Stimulated activated CD8-positive, alpha-beta memory T cell treated with anti-CD3 and anti-CD28 coated beads, Interleukin-12 subunit alpha, Interleukin-12 subunit beta, amount 100 ng/mL, for 1 hour (primary cell): Measurements from ENCODE around the gene IL36A.

ENCODE experiments used
- DNase-seq: peaks from one replicate; pipeline ENCODE4 v3.0.0-alpha.2; 2020; ENCODE audit warnings: low read depth

The IL36A gene, protein sequence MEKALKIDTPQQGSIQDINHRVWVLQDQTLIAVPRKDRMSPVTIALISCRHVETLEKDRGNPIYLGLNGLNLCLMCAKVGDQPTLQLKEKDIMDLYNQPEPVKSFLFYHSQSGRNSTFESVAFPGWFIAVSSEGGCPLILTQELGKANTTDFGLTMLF

DNA sequence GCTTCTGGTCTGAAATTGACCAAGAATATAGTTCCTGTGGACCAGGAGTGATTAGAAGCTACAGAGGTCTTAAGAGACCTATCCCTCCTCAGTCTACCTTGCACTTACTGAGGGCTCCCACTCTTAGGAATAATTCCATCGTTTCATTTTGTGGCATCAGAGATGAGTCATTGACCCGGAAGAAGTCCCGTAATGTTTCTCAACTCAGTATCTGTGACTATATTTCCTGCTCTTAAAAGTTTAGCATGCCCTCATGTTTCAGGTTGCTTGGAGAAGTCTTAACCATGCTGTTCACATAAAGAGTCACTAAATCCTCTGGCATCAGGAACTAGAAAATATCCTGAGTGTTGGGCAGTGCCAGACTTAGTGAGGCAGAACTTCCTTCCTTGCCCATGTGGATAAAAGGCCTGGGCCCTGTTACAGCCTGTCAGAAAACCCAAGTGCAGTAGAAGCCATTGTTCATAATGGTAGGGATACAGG is at the start of gene IL36A:
IL36A (plus strand) TSS at position 430 of the 480 bp plus-strand sequence. CDS start 413 bp downstream, outside the sequence.
- DNase-seq: no peak

DNA sequence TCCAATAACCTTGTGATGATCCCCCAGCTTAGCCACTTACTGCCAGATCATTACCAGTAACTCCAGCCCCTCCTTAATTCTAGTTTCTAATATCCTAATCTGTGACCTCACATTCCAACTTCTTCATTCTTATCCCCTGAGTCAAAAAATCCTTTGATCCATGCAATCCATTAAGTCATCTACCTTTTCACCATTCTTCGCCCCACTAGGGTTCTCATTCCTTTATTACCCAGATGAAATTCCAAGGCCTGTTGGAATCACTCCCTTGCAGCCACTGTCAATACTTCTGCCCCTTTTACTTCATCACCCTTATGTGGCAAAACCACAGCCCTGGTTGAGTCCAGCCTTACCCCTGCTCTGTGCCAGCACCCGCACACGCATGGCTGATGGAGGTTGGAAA is 47.7 kb upstream of the IL36A start:
- no peak for DNase-seq

DNA sequence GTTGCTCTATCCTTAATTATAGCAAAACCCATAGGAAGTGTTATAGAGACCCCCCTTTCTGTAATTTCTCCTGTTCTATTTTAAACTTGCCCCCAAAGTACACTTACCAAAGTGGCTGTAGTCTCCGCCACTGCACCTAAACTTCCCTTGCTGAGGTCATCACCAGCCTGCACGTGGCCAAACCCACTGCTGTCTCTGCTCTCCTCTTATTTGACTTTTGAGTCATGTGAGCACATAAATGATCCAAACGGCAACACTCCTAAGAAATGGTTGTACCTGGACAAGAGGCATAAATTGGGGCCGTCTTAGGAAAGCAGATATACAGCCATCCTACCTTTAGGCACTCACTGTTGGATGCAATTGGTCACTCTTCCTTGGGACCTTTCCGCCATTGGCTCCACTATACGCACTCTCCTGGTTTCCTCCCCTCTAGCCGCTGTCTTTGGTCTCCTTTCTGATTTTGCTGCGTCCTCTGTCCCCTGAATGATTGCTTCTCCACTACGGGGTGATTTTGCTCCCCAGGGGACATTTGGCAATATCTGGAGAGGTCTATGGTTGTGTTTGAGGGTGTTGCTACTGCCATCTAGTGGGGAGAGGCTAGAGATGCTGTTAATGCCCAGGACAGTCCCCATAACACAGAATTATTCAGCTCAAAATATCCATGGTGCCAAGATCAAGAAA is 46.7 kb upstream of the IL36A start:
- no peak for DNase-seq

DNA sequence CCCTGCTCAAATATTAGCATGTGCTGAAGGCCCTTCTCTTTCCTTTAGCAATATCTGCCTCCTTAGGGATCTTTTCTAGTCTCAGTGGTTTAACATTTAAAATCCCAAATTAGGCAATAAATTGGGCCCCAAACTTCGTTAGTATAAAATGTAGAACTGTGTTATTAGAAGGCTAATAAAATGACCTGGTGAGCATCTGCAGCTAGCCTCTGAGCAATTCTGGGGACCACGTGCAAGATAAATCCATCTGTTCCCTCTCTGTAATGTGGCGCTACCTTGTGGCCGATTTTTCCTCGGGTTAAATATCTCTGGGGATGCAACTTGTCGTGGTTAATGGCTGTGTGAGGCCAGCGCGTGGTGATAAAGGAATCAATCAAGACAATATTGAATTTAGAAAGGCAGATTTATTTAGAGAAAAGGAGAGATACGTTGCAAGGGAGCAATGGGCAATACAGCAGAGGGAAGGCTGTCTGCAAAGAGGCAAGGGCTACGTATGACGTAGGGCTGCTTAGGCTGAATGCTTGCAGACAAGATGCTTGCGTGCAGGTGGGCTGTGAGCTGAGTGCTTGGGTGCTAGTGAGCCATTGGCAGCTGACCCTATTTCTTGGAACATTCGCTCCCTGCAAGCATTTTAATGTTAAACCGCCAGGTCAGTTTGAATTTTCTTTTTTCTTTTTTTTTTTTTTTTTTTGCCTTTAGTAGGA is 46.0 kb upstream of the IL36A start:
- DNase-seq: no peak

DNA sequence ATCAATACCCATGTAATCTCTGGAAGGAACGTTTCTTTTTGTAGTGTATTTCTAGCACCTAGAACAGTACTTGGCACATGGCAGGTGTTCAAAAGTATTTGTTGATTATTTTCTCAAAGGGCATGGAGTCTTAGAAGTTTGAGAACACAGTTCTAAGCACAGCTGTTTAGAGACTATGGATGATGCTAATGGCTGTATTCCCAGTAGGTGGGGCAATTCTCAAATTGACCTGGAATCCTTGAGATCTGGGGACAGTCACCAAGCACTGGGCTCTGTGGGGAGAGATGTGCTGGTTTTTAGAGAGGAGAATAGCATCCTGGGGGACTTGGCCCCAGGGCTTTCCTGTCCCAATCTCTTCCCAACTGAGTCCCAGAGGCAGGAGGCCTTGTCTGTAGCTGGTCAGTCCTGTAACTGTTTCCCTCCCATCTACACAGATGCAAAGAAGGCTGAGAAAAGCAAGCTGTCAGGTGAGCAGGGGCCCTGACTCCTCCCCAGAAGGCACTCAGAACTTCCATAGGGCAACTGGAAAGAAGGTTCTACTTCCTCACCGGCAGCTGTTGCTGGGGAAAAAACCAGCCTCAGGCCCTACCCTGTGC is 44.9 kb upstream of the IL36A start:
- DNase-seq: no peak

DNA sequence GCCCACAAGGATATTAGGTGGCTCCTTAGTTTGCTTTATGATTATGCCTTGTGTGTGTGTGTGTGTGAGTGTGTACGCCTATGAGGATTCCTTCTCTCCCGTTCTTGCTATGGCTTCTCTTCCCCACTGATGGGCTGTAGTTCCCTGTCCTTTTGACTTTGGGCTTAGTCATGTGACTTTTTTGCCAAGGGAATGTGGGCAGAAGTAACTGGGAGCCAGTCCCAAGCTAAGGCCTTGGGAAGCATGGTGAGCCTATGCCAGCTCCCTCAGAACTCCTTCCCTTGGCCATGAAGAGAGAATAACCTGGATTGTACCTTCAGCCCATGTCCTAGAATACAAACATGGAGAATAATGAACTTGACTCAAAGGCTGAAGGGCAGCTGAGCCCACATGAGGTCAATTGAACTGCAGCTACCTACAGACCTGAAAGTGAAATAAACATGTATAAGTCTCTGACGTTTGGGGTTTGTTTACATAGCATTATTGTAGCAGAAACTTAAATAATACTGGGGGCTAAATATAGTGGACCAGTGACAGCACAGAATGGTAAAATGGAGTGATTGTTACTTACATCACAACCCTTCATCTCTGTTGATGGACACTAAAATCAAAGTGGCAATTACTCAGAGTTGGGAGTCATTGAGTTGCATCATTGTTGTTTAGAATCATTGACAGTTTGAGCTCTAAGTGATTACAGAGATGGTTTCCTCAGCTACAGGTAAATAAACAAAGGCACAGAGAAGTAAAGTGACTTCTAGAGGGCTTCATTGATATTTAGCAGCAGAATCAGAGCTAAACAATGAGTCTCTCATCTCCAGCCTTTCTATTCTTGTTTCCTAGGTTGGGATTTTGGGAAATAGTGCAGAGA is 42.7 kb upstream of the IL36A start:
- no peak for DNase-seq

DNA sequence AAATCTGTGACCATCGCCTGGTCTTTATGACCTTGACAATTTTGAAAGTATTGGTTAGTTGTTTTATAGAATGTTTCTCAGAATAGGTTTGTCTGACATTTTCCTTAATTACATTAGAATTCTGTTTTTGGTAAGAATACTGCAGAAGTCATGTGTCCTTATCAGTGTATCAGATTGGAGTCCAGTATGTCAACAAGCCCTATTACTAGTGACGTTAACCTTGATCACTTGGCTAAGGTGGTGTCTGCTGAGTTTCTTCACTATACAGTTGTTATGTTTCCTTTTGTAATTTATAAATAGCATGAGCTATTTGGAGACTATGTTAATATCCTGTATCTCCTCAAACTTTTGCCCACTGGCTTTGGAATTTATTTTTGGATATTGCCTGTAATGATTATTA is 38.2 kb upstream of the IL36A start:
- DNase-seq: no peak

DNA sequence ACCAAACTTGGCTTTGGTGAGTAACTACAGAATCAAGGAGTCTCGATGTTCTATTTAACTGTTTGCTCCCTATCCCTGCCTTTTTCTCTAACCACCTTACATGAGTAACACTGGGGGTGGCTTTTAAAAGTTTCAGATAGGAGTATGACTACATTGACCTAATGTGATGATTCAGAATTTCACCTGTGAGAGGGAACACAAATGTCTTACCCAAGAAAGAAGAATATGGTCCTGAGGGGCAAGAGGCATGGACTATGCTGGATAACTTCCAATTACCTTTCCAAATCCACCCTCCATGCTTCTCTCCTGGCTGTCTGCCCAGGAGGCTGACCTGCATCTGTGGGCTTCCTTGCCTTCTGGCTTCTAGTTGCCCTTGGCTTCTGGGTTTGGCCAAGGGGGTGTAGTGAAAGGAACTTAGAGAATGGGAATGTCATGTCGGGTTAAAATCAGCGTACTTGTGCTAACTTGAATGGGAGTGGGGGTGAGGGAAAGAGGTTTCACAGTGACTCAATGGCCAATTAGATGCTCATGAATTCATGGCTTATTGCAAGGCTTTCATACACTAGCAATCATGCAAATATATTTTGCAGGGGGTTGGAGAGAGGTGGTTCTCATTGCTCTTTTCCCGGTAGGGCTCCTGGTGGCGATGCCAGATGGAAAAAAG is 32.7 kb upstream of the IL36A start:
- no peak for DNase-seq

DNA sequence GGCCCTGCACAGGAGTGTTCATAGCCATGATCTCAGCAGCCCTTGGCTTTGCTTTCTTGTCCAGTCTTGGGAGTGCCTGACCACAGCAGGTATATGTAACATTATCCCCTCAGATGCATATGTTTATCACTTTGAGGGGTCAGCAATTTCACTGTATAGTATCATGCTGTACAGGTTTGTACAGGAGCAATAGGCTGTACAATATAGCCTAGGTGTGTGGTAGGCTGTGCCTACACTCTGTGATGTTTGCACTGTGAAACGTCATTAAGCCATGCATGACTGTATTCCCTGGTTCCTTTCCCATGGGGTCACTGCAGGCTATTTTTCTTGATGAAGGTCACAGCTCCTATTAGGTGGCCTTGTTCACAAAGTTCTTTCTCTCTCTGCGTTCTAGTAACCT is 32.1 kb upstream of the IL36A start:
- no peak for DNase-seq

DNA sequence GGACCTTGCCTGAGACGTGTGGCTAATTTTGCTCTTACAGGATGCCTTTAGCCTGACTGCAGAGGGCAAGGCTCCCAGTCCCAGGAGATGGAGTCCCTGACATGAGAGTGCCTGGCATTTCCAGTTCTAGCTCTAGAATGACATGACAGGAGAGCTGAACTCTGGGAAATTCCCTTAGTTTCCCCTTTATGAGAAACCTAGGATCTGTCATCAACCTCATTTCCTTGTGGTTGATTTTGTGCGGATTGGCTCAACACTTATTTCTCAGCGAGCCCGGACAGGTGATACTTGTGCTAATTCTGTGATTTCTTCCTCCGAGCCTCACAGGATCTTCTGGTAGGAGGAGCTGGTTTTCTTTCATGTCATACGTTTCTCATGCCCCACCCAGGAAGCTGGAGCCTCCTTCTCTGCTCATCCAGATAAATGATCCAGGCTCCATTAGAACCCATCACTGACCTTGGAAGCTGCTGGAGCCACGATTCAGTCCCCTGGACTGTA is 27.7 kb upstream of the IL36A start, which contains the start of gene IL36G:
IL36G (plus strand) TSS at position 448 of the 498 bp plus-strand sequence. CDS start 633 bp downstream, outside the sequence.
- DNase-seq: no peak

DNA sequence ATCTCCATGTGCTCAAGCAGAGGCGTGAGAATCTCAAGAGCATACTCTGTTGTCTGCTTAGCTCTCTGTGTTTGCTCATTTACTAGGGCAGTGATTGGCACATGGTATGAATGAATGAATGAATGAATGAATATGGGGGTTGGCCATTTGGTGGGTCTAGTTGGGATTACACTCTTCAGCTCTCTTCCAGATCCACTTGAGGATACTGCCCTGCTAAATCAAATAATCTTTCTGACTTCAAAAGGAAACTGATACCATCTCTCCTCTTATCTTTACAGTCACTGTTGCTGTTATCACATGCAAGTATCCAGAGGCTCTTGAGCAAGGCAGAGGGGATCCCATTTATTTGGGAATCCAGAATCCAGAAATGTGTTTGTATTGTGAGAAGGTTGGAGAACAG is 25.5 kb upstream of the IL36A start:
- no peak for DNase-seq

DNA sequence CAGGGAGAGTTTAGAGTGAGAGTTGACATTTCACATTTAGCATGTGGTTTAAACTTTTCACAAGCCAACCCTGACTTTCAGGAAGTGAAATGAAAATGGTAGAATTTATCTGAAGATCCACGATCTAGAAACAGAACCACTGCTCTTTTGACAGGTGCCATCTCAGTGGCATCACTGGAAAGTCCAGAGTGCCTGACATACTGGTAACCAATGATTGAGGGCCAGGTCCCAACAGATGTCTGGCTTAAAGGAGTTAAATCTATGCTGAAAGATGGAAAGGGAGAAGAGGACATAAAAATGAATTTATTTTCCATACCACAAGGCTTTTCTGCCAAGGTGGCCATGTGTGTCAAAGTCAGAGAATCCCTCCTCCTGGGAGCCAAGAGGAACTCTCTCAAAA is 24.7 kb upstream of the IL36A start:
- no peak for DNase-seq

DNA sequence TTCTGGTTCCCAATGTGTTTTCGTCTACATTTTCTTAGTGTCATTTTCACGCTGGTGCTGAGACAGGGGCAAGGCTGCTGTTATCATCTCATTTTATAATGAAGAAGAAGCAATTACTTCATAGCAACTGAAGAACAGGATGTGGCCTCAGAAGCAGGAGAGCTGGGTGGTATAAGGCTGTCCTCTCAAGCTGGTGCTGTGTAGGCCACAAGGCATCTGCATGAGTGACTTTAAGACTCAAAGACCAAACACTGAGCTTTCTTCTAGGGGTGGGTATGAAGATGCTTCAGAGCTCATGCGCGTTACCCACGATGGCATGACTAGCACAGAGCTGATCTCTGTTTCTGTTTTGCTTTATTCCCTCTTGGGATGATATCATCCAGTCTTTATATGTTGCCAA is 20.2 kb upstream of the IL36A start:
- DNase-seq: no peak

DNA sequence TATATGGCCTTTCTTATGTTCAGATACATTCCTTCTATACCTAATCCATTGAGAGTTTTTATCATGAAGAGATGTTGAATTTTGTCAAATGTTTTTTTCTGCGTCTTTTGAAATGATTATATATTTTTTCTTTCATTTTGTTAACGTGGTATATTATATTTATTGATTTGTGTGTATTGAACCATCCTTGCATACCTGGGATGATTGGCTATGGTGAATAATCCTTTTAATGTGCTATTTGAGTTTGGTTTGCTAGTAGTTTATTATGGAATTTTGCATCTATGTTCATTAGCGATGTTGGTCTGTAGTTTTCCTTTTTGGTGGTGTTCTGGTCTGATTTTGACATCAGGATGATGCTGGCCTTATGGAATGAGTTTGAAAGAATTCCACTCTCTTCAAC is 15.6 kb upstream of the IL36A start:
- DNase-seq: no peak

DNA sequence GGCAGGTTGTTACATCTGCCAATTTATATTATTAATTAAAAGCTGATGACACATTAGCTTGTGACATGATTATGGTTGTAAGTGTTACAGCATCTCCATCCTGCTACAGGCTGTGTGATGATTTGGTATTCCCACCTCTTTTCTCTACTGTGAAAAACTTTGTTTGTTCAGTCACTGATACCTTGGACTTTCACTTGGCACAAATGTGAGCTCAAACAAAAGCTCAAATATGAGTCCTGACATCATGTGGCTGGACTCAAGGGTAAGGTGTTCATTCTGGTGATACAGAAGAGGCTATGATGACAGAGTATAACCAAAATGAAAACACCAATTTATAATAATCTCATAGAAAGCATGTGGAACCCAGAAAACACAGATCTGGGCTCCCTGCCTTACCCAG is 11.4 kb upstream of the IL36A start:
- DNase-seq: no peak

DNA sequence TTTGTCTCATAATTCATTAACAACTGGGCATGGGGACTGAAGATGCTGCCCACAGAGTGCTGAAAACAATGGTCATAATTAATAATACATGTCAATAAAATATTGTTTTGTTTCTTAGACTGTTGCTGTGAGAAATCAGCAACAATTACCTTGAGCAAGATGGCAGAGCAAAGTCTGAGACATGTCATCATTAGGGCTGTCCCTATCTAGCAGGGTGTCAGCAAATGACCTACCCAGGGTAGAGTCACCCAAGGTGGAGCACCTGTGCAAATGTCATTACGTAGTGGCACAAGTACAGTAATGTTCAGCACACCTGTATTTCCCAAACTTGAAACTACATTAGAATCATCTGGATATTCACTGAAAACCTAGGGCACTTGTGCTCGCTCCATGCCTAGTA is 10.6 kb upstream of the IL36A start:
- DNase-seq: no peak

DNA sequence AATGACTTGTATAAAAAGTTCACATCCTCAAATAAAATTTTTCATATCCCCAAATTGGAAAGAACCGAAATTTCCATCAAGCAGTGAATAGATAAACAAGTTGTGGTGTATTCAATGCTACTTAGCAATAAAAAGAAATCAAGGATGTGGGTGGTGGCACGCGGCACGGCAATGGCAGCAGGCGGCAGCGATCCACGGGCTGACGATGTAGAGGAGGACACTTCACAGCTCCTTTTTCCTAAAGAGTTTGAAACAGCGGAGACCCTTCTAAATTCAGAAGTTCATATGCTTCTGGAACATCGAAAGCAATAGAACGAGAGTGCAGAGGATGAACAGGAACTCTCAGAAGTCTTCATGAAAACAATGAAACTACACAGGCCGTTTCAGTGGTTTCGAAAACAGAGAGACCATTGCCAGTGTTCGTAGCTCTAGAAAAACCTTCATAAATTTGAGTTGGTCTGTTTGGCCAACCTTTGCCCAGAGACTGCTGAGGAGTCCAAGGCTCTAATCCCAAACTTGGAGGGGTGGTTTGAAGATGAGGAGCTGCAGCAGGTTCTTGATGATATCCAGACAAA is 9.8 kb upstream of the IL36A start:
- DNase-seq: no peak

DNA sequence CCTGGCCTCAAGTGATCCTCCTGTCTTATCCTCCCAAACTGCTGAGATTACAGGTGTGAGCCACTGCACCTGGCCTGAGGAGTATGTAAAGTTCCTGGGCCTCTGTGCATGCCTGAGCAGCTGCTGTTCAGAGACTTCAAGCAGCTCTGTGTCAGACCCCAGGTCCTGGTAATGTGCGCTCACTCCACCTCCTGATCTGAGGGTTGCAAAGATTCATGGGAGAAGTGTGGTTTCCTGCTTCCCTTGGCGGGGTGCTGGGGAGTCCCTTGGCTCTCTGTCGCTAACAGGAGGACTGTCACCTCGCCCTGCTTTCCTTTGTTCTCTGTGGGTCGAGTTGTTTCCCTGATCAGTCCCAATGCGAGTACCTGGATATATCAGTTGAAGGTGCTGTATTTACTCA is 8.6 kb upstream of the IL36A start:
- peak; percentile 40 for DNase-seq

DNA sequence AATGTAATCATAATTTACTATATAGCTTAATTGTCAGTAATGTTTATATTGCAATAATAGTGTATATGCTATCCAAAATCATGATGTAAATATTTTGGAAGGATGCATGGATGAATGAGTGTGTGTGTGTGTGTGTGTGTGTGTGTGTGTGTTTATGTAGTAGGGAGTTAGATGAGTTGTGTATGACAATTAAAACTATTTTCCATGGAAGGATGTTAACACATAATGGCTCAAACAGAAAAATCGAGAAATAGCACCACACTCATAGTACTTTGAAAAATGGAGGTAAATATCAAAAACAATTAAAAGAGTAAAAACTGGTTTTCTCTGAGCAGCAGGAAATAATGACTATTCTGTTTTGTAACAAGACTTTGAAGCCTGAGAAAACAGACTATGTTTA is 8.1 kb upstream of the IL36A start:
- no peak for DNase-seq

DNA sequence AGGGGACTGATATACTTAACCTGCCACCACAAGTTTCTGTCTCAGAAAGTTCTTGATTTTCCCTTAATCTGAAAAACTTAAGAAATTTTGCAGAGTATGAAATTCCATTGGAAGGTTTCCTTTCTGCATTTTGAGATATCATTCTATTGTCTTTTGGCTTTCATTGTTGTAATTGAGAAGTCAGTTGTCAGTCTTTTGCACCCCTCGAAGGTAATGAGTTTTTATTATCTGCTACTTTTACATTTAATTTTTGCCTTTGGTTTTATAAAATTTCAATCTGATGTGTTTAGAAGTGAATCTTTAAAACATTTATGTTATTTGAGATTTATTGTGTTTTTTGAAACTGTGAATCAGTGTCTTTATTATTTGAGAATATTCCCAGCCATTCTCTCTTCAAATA is 4.8 kb upstream of the IL36A start:
- no peak for DNase-seq

DNA sequence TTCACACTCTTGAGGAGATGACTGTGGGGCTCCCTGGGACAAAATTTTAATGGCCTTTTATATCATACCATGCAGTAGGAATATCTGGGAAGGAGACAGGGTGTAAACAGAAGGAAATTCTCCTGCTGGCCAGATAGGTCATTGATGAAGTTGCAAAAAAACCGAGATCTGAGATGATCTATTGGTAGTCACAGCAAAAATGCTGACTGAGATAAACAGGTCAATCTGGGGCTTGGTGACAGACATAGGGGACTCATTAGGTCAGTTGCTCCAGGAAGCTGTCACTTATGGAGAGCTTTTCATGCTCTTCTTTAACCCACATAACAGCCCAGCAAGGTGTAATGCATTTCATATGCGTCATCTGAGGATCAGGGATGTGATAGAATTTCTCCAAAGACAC is 2.6 kb upstream of the IL36A start:
- DNase-seq: no peak
